ENCODE data around the gene PNPO. TPM values are rescaled to one million over a fixed set of nuclear protein-coding genes. Genes with fewer than 3 reads are reported as not detected.
A peak's percentile ranks its signal among the peaks of the same experiment; 100 is the strongest.

PNPO gene
- total and polyA plus RNA-seq, 2 of the 4 experiments (the other 2 are of a cell fraction): 13.9 to 34.1 TPM

- CTCF ChIA-PET: no interaction called here
- no peak for ATAC-seq (ENCODE audit: low read depth)
- no peak overlapping the region for H3K23ac ChIP-seq (ENCODE audit: low read depth, low read length)
- no peaks in the 10 kb centered on the region; the same call in 1 of the 2 replicates for H3K9me3 ChIP-seq (ENCODE audit: control insufficient read depth, insufficient read depth, low read length)
- no peak overlapping the region for H4K5ac ChIP-seq (ENCODE audit: low read depth, low read length)
- no peak overlapping the region for H2BK5ac ChIP-seq (ENCODE audit: low read depth, low read length, poor library complexity, severe bottlenecking)
- H3K27ac ChIP-seq (ENCODE audit: insufficient read depth, low read length): no peak overlapping the region
- peak overlapping the region; percentile 40 for H2AFZ ChIP-seq (replicated peaks; ENCODE audit: low read length, poor library complexity)
- no peak overlapping the region for H2BK120ac ChIP-seq (ENCODE audit: low read depth, low read length)
- H3K27me3 ChIP-seq (ENCODE audit: control insufficient read depth, insufficient read depth, low read length): no peaks in the 10 kb centered on the region; the same call in none of the 2 replicates
- POLR2A ChIA-PET (ENCODE audit: unreplicated experiment): no interaction called here
- H2AK9ac ChIP-seq (replicated peaks; ENCODE audit: low read depth, low read length, poor library complexity): no peak overlapping the region
- H4K8ac ChIP-seq (ENCODE audit: low read depth in 2 of 2, low read length in 2 of 2): no peak overlapping the region
- H3K36me3 ChIP-seq (ENCODE audit: control insufficient read depth, insufficient read depth, low read length): no peaks in the 10 kb centered on the region
- H3K4me3 ChIP-seq (ENCODE audit: insufficient read depth, low read depth, low read length): no peak overlapping the region
- H2BK15ac ChIP-seq (ENCODE audit: low read depth, low read length): no peak overlapping the region; the same call in 2 of the 3 replicates
- no peak for DNase-seq
- BruUV-seq (replicated peaks): no TSS peak
- peak overlapping the region; percentile 75 for H2AK5ac ChIP-seq (ENCODE audit: low read depth, low read length)
- no CpG with 5 or more reads among the region's 1 CpG for WGBS, 2 experiments (ENCODE audit: extremely low coverage in 2 of 2, insufficient read length in 1 of 2)
- H3K9me1 ChIP-seq (ENCODE audit: insufficient read depth, low read length): peaks cover 12% of the 10 kb centered on the region
- peaks cover 13% of the 10 kb centered on the region for H3K4me1 ChIP-seq (ENCODE audit: control insufficient read depth, insufficient read depth, low read length)
- H3K4me2 ChIP-seq (ENCODE audit: low read depth, low read length): no peak overlapping the region
- dilution Hi-C loops (cut with HindIII; ENCODE audit: low sequenced_read_pairs, unreplicated experiment) (no loop called here), in situ Hi-C loops (cut with MboI; ENCODE audit: low sequenced_read_pairs) (no loop called here), intact Hi-C loops (cut with micrococcal nuclease) (no loop called here)
- no peak overlapping the region for H3K56ac ChIP-seq (ENCODE audit: extremely low read depth, insufficient read depth, low read length)
- no peak overlapping the region for H4K91ac ChIP-seq (ENCODE audit: insufficient read depth, low read depth, low read length)
- H3K4ac ChIP-seq (ENCODE audit: low read depth, low read length): no peak overlapping the region
- no peak overlapping the region for H3K18ac ChIP-seq (ENCODE audit: low read depth, low read length)
- no peaks in the 10 kb centered on the region for H4K20me1 ChIP-seq (ENCODE audit: insufficient read depth, low read length)
- TF ChIP-seq ELK1 (IDR thresholded peaks at IDR 0.05; ENCODE audit: borderline replicate concordance, low read depth, low read length) (no peak), BHLHE40 (IDR thresholded peaks at IDR 0.05; ENCODE audit: low read depth, low read length) (no peak), MAFK (IDR thresholded peaks at IDR 0.05; ENCODE audit: low read depth, low read length) (no peak), RFX5 (IDR thresholded peaks at IDR 0.05; ENCODE audit: low read depth, low read length) (no peak), SMC3 (IDR thresholded peaks at IDR 0.05; ENCODE audit: low read depth, low read length) (no peak)
- H3K14ac ChIP-seq (replicated peaks; ENCODE audit: low read depth, low read length): 0 out of 2 replicates have a peak overlapping the region, but pooled peaks have one; percentile 8
- H2BK20ac ChIP-seq (ENCODE audit: low read depth, low read length): peak overlapping the region; percentile 24; the same call in 1 of the 2 replicates
- H3K79me1 ChIP-seq (ENCODE audit: low read depth in 1 of 2, low read length in 2 of 2): peaks cover 0 to 10% of the 10 kb centered on the region in 2 experiments; a peak in 2 of 4 replicates
- no peak overlapping the region for H3K9ac ChIP-seq (ENCODE audit: low read depth, low read length)
Measured at GRCh38 chr17:47966079-47966519, 24.7 kb downstream of the PNPO start.
